ENCODE data around the gene SLC38A6. TPM values are rescaled to one million over a fixed set of nuclear protein-coding genes. Genes with fewer than 3 reads are reported as not detected.
"Not testable (repeated sequence)": the region's sequence is repeated elsewhere in the genome, so short reads cannot be mapped to it uniquely, and the experiment has no call there.

Gene SLC38A6
- total RNA-seq, 1 donor from 2014 or later: 14.1 TPM

DNA sequence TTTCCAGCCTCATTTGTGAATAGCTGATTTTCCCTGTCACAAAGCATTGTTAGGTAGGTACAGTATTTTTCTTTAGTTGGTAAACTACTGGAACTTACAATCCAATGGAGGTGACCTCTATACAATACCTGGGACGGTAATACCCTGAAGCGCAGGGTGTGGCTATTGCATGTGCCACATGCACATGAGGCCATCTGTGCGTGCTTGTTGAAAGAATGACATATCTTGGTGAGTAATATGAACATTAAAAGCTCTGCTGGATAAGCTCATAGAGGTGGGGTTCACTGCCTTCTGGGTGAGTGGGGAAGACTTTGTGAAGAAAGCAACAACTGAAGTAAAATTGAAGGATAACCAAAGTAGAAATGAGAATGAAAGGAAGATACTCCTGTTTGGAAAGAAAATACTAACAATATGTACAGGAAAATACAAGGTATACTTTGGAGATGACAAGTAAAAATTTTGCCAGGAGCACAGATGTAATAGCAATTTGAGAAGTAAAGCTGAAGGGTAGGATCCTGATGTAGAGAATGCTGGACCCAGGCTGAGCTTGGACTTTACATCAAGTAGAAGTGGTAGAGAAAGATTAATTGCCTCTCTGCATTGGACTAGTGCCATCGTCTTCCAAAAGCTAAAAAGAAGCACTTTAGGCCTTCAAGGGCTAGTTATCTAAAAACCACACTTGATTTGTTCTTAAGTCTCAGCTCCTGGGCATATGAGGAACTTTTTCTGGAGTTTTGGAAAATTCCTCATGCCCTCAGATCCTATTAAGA, 97.1 kb downstream of the SLC38A6 start:
- H3K4me3 ChIP-seq (ENCODE audit: low read depth, low read length): no peak overlapping the region
- TF ChIP-seq, protein P1, sequence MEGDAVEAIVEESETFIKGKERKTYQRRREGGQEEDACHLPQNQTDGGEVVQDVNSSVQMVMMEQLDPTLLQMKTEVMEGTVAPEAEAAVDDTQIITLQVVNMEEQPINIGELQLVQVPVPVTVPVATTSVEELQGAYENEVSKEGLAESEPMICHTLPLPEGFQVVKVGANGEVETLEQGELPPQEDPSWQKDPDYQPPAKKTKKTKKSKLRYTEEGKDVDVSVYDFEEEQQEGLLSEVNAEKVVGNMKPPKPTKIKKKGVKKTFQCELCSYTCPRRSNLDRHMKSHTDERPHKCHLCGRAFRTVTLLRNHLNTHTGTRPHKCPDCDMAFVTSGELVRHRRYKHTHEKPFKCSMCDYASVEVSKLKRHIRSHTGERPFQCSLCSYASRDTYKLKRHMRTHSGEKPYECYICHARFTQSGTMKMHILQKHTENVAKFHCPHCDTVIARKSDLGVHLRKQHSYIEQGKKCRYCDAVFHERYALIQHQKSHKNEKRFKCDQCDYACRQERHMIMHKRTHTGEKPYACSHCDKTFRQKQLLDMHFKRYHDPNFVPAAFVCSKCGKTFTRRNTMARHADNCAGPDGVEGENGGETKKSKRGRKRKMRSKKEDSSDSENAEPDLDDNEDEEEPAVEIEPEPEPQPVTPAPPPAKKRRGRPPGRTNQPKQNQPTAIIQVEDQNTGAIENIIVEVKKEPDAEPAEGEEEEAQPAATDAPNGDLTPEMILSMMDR (conservative IDR thresholded peaks at IDR 0.05; ENCODE audit: low read depth, low read length): no peak
- DNase-seq (ENCODE audit: low read depth): no peak

DNA sequence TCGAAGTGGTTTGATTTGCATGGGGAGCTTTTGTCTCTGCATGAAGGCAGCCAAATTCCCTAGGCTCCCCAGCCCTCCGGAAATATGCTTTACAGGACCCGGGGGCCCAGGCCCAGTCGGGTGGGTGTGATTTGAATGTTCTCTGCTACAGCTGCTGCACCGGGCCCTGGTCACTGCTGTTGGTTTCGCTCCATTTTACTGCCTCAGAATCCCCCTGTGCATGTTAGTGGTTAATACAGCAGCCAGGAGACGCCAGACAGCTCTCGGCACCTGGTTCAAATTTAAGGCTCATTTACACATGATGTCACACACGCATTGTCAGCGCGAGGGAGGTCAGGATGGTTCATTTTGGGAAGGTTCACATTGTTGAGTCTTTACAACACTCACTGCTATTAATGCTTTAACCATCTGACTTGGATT, 99.6 kb downstream of the SLC38A6 start:
- H3K4me3 ChIP-seq (ENCODE audit: low read depth, low read length): no peak overlapping the region
- TF ChIP-seq, protein P1 (conservative IDR thresholded peaks at IDR 0.05; ENCODE audit: low read depth, low read length): no peak
- no peak for DNase-seq (ENCODE audit: low read depth)

DNA sequence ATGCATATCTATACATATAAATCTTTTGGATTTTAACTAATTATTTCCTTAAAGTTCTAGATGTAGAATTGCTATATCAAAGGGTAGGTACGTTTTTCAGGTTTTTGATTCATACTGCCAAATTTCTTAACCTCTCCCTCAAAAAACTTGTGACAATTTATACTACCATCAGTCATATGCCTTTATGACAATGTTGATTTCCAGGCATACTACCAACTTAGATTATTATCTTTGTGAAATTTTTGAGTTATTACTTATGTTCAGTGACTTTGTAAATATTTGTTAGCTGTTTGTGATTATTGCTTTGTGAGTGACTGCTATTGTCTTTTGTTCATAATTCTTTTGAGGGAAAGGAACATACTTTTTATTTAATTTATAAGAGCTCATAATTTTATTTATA, 107.0 kb downstream of the SLC38A6 start:
- TF ChIP-seq, protein P1 (conservative IDR thresholded peaks at IDR 0.05; ENCODE audit: low read depth, low read length): no peak
- no peak overlapping the region for H3K4me3 ChIP-seq (ENCODE audit: low read depth, low read length)
- DNase-seq (ENCODE audit: low read depth): no peak

DNA sequence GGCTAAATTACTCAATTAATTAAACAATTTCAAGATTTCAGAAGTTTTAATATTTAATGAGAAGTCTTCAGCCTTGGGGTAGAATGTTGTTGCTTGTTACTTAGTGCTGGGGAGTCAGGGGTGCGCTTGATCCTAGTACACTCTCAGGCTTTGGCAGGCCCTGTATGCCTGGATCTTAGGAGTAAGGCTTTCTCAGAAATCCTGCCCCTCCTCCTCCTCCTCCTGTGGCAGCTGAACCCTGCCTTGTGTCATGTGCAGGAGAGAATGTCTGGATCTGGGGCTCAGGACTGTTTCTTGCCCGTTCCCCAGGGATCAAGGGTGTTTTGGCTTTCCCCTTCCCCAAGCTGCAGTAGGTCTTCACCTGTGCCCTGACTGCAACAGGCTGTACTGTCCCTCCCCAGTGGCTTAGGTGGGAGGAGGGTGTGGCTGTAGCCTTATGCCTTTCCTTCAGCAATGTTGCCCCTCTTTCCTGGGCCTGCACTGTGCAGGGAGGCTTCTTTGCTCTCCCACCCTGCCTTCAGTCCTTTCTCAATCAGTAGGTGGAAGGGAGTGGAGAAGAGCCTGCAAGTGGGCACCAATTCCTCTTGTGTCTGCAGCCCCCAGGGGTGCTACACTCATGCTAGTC, 108.2 kb downstream of the SLC38A6 start:
- DNase-seq (ENCODE audit: low read depth): no peak
- H3K4me3 ChIP-seq (ENCODE audit: low read depth, low read length): no peak overlapping the region
- TF ChIP-seq, protein P1 (conservative IDR thresholded peaks at IDR 0.05; ENCODE audit: low read depth, low read length): no peak

DNA sequence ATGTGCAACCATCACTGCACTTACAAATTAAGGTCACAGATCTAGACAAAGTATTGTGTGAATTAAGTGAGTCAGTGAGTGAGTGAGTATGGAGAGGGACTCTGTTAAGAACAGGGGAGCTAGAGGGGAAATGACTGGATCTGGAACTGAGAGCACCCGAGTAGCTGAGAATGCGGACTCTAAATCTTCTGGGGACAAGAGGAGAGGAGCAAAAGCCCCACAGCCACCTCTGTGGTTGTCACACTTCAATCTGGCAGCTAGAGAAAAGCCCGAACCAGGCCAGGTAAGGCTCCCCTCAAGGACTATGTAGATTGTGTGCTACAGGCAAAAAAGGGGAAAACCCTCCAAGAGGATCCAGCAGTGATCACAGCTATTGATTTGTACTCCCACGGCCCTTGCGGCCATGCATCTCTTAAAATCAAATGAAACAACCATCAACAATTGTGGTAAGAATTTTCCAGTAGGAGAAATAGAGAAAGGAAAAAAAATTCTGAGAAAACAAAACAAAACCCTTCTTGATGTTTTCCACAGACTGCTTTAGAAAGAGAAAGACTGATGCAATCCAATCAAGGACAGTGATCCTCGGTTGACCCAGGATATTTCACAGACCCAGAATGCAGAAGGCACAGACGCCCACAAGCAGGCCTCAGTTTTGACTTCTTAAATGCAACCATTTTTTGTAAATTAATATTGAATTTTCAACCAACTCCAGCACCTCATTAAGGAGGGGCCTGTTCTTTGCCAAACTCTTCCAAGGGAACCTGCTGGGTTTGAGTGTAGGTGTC, 109.6 kb downstream of the SLC38A6 start:
- no peak for DNase-seq (ENCODE audit: low read depth)
- TF ChIP-seq, protein P1 (conservative IDR thresholded peaks at IDR 0.05; ENCODE audit: low read depth, low read length): no peak
- H3K4me3 ChIP-seq (ENCODE audit: low read depth, low read length): no peak overlapping the region

DNA sequence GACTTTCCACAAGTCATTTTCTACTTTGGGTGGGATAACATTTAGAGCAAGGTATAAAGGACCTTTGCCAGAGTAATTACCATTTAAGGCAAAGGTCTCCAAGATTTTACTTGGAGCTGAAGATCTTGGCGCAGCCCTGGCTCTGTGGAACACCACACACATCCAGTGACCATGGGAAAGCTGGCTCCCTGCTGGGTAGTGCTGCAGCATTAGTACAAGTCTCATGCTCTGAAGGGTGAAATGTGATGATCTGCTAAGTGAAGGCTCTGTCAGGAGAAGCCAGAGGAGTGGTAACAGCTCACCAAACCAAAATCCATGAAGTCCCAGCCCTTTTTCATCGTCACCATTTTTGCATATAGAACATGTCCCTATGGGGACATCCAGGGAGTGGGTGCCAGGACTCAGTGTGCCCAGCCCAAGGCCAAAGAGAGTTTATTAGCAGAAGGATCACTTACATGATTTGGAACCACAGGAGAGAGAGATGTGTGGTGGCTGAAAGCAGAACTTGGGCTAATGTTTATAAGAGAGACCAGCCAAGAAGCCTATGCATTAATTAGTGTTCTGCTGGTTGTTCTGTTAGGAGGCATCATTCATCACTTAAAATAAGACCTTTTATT, 110.7 kb downstream of the SLC38A6 start:
- DNase-seq (ENCODE audit: low read depth): no peak
- TF ChIP-seq, protein P1 (conservative IDR thresholded peaks at IDR 0.05; ENCODE audit: low read depth, low read length): no peak
- no peak overlapping the region for H3K4me3 ChIP-seq (ENCODE audit: low read depth, low read length)

DNA sequence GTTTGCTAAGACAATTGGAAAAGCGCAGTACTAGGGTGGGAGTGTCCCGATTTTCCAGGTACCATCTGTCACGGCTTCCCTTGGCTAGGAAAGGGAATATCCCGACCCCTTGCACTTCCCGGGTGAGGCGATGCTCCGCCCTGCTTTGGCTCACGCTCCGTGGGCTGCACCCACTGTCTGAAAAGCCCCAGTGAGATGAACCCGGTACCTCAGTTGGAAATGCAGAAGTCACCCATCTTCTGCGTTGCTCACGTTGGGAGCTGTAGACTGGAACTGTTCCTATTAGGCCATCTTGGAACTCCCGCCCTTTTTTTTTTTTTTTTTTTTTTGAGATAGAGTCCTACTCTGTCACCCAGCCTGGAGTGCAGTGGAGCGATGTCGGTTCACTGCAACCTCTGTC, 117.1 kb downstream of the SLC38A6 start:
- DNase-seq (ENCODE audit: low read depth); H3K4me3 ChIP-seq (ENCODE audit: low read depth, low read length): not testable (repeated sequence)

Data from epithelial cell of proximal tubule (primary cell).